Mononuclear cell (primary cell): ENCODE results near the gene HYKK. TPM values are rescaled to one million over a fixed set of nuclear protein-coding genes. Genes with fewer than 3 reads are reported as not detected.
A peak's percentile ranks its signal among the peaks of the same experiment; 100 is the strongest.
"Not testable (repeated sequence)": the region's sequence is repeated elsewhere in the genome, so short reads cannot be mapped to it uniquely, and the experiment has no call there.

Experiments
- H3K27me3 ChIP-seq: 2 replicates; pipeline ENCODE4 v1.6.0; 2011; ENCODE audit warnings: low read length, control low read depth; ENCODE audit not compliant: insufficient read depth
- H3K4me1 ChIP-seq: 2 replicates; pipeline ENCODE4 v1.5.1; 2011; ENCODE audit warnings: mild to moderate bottlenecking, low read length, control low read depth; ENCODE audit not compliant: insufficient read depth
- H3K4me3 ChIP-seq: 2 replicates; pipeline ENCODE4 v1.5.1; 2011; ENCODE audit warnings: mild to moderate bottlenecking, low read length, moderate library complexity
- H3K9me3 ChIP-seq: 2 replicates; pipeline ENCODE4 v1.5.1; 2011; ENCODE audit warnings: low read depth, mild to moderate bottlenecking, control low read depth, low read length
- total RNA-seq: library from RNA; depleted of rRNA; stranded (reverse); fragments of >200 nt; gene quantifications from one replicate; pipeline ENCODE4 v1.2.3, GENCODE V29; 2012

HYKK gene
- total RNA-seq, 1 donor: 0.94 TPM

DNA sequence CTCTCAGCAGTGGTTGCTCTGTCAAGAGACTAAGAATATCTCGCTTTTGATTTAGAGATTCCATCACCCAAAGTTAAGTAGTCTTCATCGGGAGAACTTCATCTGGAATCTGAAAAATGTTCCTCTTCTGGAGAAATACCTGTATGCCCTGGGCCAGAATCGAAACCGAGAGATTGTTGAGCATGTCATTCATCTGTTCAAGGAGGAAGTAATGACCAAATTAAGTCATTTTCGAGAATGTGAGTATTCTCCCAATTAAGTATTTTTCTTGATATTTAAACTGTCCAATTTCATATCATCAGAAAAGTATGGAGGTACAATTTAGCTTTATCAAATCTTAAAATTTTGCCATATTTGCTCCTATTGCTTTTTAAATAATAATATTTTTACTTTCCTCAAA, 19.9 kb downstream of the HYKK start:
- H3K27me3 ChIP-seq: no peaks in the 10 kb centered on the region
- no peaks in the 10 kb centered on the region for H3K9me3 ChIP-seq
- no peak overlapping the region for H3K4me3 ChIP-seq
- no peaks in the 10 kb centered on the region for H3K4me1 ChIP-seq

DNA sequence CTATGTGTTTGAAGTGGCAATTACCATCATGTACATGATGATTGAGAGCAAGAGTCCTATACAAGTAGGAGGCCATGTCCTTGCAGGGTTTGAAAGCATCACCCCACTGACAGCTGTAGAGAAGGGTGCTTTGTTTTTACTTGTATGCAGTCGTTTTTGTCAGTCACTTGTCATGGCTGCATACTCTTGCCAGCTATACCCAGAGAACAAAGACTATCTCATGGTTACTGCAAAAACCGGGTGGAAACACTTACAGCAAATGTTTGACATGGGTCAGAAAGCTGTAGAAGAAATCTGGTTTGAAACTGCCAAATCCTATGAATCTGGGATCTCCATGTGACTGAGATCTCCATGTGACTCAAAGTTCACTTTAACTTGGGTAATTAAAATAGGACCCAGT, 26.0 kb downstream of the HYKK start:
- H3K9me3 ChIP-seq: no peaks in the 10 kb centered on the region
- H3K27me3 ChIP-seq: no peaks in the 10 kb centered on the region
- H3K4me1 ChIP-seq: no peaks in the 10 kb centered on the region
- H3K4me3 ChIP-seq: no peak overlapping the region

DNA sequence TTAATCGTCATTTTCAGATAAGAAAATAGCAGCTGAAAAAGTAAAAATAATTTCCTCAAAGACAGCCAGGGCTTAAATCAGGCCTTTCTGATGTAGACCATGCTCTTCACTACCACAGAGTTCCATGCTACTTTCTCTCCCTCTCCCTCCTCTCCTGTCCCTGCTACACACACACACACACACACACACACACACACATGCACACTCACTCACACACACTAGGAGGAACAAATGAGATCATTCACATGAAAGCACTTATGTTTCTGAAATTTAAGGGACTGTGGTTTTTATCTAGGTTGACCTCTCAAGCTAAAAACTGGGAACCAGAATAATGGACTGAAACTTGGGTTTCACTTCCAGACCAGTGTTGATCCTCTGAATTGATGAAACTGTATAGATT, 28.8 kb downstream of the HYKK start:
- Histone ChIP-seq H3K27me3 (no peaks in the 10 kb centered on the region), H3K4me1 (peaks cover 3% of the 10 kb centered on the region), H3K4me3 (no peak overlapping the region), H3K9me3 (no peaks in the 10 kb centered on the region)

DNA sequence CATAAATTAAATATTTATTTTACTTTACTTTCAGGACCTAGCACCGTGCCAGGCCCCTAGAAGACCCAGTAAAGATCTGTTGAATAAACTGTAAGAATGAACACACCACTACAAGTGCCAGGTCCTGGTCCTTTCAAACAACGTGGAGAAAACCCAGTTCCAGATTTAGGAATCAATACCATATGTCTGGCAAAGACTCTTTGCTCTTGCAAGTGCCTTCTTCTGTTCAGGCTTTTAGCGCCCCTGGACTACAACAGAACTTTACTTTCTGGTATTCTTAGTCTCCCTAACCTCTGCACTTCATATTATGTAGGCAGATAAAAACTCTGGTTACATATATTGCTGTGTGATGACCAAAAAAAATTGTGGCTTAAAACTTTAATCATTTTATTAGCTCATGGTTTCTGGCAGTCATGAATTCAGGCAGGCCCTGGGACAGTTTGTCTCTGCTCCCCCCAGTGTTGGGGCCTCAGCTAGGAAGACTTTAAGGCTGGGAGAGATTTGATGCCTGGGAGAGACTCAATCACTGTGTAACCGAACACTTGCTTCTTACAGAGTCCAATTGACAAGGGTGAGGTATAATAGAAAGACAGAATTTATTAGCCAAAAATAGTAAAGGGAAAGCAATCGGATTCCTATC, 30.0 kb downstream of the HYKK start:
- Histone ChIP-seq H3K9me3 (no peaks in the 10 kb centered on the region), H3K27me3 (no peaks in the 10 kb centered on the region), H3K4me1 (peaks cover 15% of the 10 kb centered on the region), H3K4me3 (no peak overlapping the region)

DNA sequence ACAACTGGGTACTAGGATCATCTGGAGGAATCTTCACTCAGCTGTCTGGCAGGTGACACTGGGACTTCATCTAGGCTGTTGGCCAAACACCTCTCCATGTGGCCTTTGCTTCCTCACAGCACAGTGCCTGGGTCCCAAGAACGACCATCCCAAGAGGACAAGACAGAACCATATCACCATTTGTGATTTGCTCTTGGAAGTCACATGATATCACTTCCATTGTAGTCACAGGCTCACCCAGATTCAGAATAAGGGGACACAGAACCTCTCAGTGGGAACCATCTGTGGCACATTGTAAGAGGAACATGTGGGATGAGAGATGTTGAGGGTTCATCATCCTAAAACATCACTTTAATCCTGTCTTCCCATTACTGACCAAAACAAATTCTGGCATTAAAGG, 31.0 kb downstream of the HYKK start:
- H3K9me3 ChIP-seq: no peaks in the 10 kb centered on the region
- H3K4me3 ChIP-seq: no peak overlapping the region
- no peaks in the 10 kb centered on the region for H3K27me3 ChIP-seq
- peaks cover 24% of the 10 kb centered on the region for H3K4me1 ChIP-seq

DNA sequence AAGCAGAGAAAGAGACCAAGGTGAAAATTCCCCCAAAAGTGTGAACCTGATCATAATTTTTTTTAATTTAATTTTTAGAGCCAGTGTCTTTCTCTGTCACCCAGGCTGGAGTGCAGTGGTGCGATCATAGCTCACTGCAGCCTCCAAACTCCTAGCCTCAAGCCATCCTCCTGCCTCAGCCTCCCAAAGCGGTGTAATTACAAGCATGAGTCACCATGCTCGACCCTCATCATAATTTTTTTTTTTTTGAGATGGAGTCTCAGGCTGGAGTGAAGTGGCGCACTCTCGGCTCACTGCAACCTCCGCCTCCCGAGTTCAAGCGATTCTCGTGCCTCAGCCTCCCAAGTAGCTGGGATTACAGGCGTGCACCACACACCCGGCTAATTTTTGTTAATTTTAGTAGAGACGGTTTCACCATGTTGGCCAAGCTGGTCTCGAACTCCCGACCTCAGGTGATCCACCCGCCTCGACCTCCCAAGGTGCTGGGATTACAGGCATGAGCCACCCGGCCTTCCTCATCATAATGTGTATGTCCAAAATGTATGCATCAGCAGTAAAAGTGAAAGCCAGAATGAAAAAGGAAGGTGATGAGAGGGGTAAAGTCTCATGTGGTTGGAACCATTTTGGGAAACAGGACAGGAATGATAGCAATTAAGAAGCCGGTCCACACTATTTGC, 32.2 kb downstream of the HYKK start:
- Histone ChIP-seq H3K4me1 (peaks cover 27% of the 10 kb centered on the region), H3K4me3 (peak overlapping the region; percentile 91)
- H3K9me3 ChIP-seq, H3K27me3 ChIP-seq: not testable (repeated sequence)

DNA sequence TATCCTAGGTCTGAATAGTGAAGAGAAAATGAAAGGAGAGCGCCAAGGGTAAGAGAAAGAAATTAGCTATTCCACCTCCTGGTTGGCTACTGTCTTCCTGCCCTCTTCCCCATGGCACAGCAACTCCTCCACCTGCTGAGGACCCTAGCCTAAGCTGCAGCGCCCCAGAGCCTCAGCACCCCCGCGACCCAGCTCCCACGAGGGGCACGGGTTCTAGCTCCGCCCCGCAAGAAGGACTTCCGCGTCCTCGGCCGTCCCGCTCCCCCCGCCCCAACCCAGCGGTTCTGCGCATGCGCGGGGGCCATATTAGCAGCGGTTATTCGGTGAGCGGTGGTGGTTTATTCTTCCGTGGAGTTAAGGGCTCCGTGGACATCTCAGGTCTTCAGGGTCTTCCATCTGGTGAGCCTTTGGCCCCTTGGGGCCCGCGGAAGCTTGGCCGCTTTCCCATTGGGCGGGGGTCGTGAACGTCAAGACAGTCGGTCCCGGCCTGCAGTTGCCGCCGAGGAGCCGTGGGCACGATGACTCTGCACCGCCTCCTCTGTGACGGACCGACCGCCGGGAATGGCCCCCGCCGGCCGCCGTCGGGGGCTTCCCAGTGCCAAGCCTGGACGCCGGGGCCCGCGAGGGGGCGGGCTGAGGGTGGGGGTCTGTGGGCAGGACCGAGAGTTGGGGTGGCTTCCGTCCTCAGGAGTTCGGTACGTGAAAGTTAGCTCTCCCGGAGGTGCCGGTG, 32.9 kb downstream of the HYKK start, which contains the start of gene PSMA4:
Gene PSMA4 (plus strand): TSS at position 304 of the 730 bp plus-strand sequence. CDS start 1,484 bp downstream, outside the sequence.
- no peaks in the 10 kb centered on the region for H3K9me3 ChIP-seq
- H3K4me1 ChIP-seq: peaks cover 27% of the 10 kb centered on the region
- H3K27me3 ChIP-seq: no peaks in the 10 kb centered on the region
- H3K4me3 ChIP-seq: peak within 1 kb of the TSS; percentile 91

DNA sequence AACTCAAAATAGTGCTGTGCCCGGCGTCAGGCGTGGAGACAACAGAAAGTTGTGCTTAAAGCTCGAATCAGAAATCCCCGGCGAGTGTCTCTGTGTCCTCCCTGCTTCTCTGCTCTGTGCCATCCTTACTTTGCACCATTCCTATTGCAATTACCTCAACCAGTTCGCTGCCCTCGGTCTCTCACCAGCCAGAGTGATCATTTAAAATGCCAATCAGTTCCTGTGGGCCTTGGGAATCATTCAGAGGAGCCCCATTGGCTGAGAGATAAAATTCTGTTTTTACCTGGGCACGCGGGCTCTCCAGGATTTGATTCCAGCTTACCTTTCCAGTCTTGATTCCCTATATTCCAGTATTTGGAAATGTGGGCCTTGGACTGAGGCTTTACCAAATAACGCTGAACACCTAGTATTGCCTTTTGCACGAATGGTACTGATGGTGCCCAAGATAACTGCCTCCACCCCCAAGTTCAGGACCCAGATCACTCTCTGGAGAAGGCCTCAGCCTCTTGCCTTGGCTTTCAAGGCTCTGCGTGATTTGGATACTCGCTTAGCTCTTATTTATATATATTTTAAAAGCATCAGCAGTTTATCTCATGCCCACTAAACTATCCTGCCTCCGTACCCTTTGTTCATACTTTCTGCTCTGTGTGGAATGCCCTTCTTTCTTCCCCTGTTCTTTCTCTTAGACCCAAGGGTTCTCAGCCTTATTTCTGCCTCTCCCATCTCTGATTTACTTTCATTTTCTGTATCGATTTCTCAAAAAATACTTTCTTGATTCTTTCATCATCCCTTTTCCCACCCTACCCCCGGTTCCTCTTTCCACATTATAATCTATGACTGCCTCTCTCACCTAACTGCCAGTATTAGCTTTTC, 33.7 kb downstream of the HYKK start:
- Histone ChIP-seq H3K9me3 (no peaks in the 10 kb centered on the region), H3K4me1 (peaks cover 27% of the 10 kb centered on the region), H3K27me3 (no peaks in the 10 kb centered on the region), H3K4me3 (peak overlapping the region; percentile 91)

DNA sequence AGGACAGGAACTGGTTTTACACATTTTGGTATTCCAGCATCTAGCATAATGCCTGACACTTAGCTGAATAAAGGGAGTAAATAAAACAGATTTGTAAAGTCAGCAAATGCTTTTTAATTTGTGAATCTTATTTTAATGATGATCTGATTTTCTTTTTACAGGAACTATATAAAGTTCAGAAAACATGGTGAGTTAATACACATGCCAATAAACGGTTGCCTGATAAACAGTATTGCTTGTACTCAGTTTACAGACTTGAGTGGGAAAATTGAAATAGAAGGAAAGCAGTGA, 34.3 kb downstream of the HYKK start:
- Histone ChIP-seq H3K4me3 (peak overlapping the region; percentile 91), H3K4me1 (peaks cover 27% of the 10 kb centered on the region), H3K27me3 (no peaks in the 10 kb centered on the region), H3K9me3 (no peaks in the 10 kb centered on the region)

DNA sequence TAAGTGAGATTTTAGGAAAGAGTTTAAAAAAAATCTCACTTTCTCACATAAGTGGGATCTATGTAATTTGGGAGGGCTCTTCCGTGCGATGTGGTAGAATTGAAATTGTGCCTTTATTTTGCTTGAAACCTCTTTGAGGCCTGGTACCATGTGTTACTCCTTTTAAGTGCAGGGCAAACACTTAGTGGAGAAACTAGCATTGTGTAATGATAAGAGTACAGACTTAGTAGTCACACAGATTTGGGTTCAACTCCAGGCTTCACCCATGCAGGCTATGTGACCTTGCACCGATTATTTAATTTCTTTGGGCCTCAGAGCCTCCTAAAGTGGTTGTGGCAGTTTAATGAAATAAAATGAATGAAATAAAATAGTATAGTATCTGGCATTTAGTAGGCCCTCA, 35.3 kb downstream of the HYKK start:
- Histone ChIP-seq H3K4me3 (no peak overlapping the region), H3K4me1 (peaks cover 27% of the 10 kb centered on the region), H3K27me3 (no peaks in the 10 kb centered on the region), H3K9me3 (no peaks in the 10 kb centered on the region)

DNA sequence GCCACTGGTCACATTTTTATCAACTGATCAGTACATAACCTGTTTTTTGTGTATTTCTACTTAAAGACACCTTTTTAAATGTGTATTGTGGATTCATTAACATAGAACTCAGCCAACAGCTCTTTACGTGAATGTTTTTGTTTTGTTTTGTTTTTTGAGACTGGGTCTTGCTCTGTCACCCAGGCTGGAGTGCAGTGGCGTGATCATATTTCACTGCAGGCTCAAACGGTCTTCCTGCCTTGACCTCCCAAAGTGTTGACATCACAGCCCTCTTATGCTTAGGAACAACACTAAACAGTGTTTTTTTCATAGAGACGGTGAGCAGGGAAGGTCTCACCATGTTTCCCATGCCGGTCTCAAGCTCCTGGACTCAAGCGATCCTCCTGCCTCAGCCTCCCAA, 42.8 kb downstream of the HYKK start:
- H3K9me3 ChIP-seq: no peaks in the 10 kb centered on the region
- H3K27me3 ChIP-seq: no peaks in the 10 kb centered on the region
- no peaks in the 10 kb centered on the region for H3K4me1 ChIP-seq
- H3K4me3 ChIP-seq: no peak overlapping the region

DNA sequence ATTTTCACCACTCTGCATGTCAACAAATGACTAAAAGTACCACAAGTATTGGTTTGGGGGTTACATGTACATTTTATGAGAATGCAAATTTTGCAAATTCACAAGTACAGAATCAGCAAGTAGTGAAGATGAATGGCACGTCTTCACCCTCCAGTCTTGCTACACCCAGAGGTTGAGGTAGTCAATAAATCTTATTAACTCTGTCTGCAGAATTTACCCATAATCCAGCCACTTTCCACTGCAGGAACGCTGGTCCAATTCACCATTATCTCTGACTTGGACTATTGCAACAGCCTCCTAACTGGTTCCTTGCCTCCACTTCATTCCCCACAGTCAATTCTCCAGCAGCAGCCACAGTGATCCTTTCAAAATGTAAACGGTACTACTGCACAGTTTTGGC, 43.4 kb downstream of the HYKK start:
- H3K4me1 ChIP-seq: no peaks in the 10 kb centered on the region
- no peaks in the 10 kb centered on the region for H3K9me3 ChIP-seq
- no peak overlapping the region for H3K4me3 ChIP-seq
- H3K27me3 ChIP-seq: no peaks in the 10 kb centered on the region

DNA sequence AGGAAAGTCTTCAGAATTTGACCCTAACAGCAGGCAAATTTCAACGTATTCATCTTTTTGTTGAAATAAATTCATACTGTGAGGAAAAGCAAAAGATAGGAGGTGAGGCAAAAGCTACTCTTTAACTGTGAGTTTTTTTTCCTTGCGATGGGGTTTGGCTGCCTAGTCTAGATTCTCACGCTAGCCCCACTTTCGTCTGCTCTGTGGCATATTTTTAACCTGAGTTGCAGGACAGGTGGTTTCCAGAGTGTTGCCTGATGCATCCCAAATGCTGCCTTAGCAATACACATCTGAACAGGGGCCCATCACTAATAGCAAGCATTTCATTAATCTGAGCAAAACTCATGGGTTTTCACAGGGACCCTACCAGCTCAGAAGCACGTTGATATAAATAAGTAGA, 44.5 kb downstream of the HYKK start:
- H3K9me3 ChIP-seq: no peaks in the 10 kb centered on the region
- H3K4me3 ChIP-seq: no peak overlapping the region
- no peaks in the 10 kb centered on the region for H3K27me3 ChIP-seq
- no peaks in the 10 kb centered on the region for H3K4me1 ChIP-seq

DNA sequence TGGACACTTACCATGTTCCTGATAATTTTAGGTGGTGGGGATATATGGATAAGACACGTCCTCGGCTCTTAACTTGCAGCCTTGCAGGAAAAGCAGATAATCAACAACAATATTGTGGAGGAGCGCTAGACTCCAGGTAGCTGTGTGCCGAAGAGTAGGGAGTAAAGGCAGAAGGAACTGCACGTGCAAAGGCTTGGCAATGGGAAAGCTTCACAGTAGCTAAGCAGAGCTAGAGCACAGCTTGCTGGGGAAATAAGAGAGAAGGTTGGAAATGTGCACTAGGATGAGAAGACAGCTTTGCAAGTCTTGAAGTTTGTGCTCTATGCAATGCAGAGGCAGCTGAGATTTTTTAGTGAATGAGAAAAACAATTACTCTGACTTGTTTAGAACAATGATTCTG, 45.2 kb downstream of the HYKK start:
- H3K9me3 ChIP-seq: no peaks in the 10 kb centered on the region
- no peaks in the 10 kb centered on the region for H3K4me1 ChIP-seq
- H3K4me3 ChIP-seq: no peak overlapping the region
- no peaks in the 10 kb centered on the region for H3K27me3 ChIP-seq

DNA sequence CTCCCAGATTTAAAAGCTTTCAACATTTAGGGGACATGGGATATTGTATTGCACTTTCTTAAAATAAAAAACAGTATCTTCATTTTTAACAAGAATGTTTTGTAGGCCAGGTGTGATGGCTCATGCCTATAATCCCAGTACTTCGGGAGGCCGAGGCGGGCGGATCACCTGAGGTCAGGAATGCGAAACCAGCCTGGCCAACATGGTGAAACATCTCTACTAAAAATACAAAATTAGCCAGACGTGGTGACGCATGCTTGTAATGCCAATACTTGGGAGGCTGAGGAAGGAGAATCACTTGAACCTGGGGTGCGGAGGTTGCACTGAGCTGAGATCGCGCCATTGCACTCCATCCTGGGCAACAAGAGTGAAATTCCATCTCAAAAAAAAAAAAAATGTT, 52.8 kb downstream of the HYKK start:
- H3K4me3 ChIP-seq, H3K27me3 ChIP-seq, H3K9me3 ChIP-seq, H3K4me1 ChIP-seq: not testable (repeated sequence)
